ENCODE measurements around the gene SLX9.

The SLX9 gene

DNA sequence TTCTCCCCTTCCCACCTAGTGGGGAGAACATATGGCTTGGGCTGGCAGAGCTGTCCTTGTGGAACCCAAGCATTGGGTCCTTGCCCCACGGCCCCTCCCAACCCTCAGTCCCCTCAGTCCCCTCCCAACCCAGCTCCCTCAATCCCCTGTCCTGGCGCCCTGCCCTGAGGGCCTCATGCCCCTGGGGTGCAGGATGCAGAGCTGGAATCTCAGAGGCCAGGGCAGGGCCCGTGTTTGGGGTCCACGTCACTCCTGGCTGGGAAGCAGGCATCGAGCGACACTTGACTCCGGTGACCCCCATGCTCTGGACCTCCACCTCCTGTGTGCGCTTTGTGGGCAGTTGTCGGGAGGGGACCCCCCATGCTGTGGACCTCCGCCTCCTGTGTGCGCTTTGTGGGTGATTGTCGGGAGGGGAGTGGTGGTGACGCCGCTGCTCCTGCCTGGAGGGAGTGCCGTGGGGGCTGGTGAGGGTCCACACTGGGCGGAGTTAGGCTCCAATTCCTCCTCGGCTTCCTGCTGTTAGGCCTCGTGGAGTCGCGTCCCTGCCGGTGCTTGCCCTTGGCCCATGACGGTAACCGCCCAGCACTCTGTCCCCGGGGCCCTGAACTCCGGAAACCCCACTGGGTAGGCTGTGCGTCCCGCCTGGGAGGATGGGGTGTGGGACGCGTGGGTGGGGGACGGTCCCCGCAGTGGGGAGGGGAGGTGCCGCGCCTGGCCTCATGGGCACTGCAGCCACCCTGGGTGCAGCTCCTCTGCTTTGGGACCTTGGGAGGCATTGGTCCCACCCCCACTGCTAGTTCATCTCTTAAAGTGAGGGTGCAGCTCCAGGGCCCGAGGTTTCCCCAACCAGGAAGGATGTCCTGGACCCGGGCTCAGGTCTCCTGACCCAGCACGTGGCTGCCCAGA is 31.2 kb downstream of the SLX9 start:
- Histone ChIP-seq H3K27me3 (ENCODE audit: insufficient read depth, poor library complexity, severe bottlenecking) (no peaks in the 10 kb centered on the region), H3K4me3 (replicated peaks; ENCODE audit: insufficient read depth, low read length) (no peak overlapping the region), H3K27ac (replicated peaks) (no peak overlapping the region)
- DNase-seq (ENCODE audit: low read depth in 1 of 2, low spot score in 1 of 2): no peak
- no peak for TF ChIP-seq GABPA (IDR thresholded peaks at IDR 0.05; ENCODE audit: low read depth)
- no peak for TF ChIP-seq POLR2AphosphoS5 (IDR thresholded peaks at IDR 0.05; ENCODE audit: low read depth)
- TF ChIP-seq REST (IDR thresholded peaks at IDR 0.05; ENCODE audit: insufficient replicate concordance, low read depth): no peak

DNA sequence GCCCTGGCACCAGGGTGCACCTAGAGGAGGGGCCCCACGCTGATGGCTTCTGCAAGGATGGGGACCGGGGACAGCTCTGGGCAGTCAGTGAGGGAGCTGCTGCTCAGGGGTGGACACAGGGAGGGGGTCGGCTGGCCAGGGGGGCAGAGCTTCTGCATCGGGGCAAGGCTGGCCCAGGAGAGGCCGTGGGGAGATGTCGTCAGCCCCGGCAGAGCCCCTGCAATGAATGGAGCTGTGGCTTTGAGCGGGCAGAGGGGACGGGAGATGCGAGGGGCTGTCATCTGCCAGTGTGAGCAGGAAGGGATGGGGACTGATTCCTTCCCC is 31.8 kb downstream of the SLX9 start:
- DNase-seq (ENCODE audit: low read depth in 1 of 2, low spot score in 1 of 2): no peak
- H3K4me3 ChIP-seq (replicated peaks; ENCODE audit: insufficient read depth, low read length): no peak overlapping the region
- TF ChIP-seq CTCF (IDR thresholded peaks at IDR 0.05; ENCODE audit: insufficient read depth, low read length) (no peak), REST (IDR thresholded peaks at IDR 0.05; ENCODE audit: insufficient replicate concordance, low read depth) (no peak), GABPA (IDR thresholded peaks at IDR 0.05; ENCODE audit: low read depth) (no peak), SPI1 (IDR thresholded peaks at IDR 0.05; ENCODE audit: borderline replicate concordance, low read depth) (no peak), POLR2AphosphoS5 (IDR thresholded peaks at IDR 0.05; ENCODE audit: low read depth) (no peak)
- H3K27me3 ChIP-seq (ENCODE audit: insufficient read depth, poor library complexity, severe bottlenecking): no peaks in the 10 kb centered on the region
- no peak overlapping the region for H3K27ac ChIP-seq (replicated peaks)

DNA sequence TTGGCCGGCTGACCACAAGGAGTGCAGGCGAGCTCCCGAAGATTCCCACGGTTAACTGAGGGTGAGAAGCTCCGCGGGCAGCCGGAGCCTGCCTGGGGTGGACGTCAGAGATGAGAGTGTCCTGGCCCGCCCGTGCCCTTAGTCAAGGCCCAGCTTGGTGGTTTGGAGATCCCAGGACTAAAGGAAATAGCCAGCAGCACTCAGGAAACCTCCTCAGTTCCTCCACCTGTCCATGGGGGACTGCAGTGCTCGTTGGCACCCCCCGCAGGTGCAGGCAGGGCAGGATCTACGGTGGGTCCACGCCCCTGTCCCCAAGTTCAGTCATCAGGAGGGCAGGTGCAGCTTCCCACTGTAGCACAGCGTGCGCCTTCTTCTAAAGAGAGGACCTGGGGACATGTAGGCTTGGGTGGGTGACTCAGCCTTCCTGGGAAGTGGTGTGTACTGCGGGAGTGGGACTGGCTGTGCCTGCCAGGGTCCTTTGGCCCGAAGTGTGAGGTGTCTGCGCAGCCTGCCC is 32.5 kb downstream of the SLX9 start:
- Histone ChIP-seq H3K27ac (replicated peaks) (no peak overlapping the region), H3K27me3 (ENCODE audit: insufficient read depth, poor library complexity, severe bottlenecking) (no peaks in the 10 kb centered on the region), H3K4me3 (replicated peaks; ENCODE audit: insufficient read depth, low read length) (no peak overlapping the region)
- DNase-seq (ENCODE audit: low read depth in 1 of 2, low spot score in 1 of 2): no peak
- TF ChIP-seq REST (IDR thresholded peaks at IDR 0.05; ENCODE audit: insufficient replicate concordance, low read depth): no peak
- no peak for TF ChIP-seq POLR2AphosphoS5 (IDR thresholded peaks at IDR 0.05; ENCODE audit: low read depth)
- TF ChIP-seq GABPA (IDR thresholded peaks at IDR 0.05; ENCODE audit: low read depth): no peak
- TF ChIP-seq CTCF (IDR thresholded peaks at IDR 0.05; ENCODE audit: insufficient read depth, low read length): no peak
- no peak for TF ChIP-seq SPI1 (IDR thresholded peaks at IDR 0.05; ENCODE audit: borderline replicate concordance, low read depth)

All from HL-60 (cell line).